Spleen (tissue), 7 donors: Measurements from ENCODE around the gene CD1C.

ENCODE experiments used
- CTCF ChIP-seq, 11 experiments: fragments of 200-600 bp in 7 of 11; fragments of 450-650 bp in 4 of 11; sonication (generic) in 4 of 11; IDR thresholded peaks in 8 of 11; conservative IDR thresholded peaks in 3 of 11; 1 replicate in 7 of 11; 2 replicates in 4 of 11; pipeline versions ENCODE4 v1.4.0 to v1.8.0; 2016 to 2021; ENCODE audit warnings: antibody characterized with exemption in 11 of 11, inconsistent platforms in 4 of 11, mild to moderate bottlenecking in 1 of 11
- POLR2AphosphoS5 ChIP-seq, 3 donors: sonication (generic); formaldehyde crosslinking; IDR thresholded peaks; one replicate each; pipeline ENCODE4 v1.5.1; 2017; ENCODE audit warnings: antibody characterized with exemption in 3 of 3
- donor health status: DM: no; HTN: no; CAD: no; lungs with moderate emphysema.
- donor health status: DM: no; HTN: no; CAD: no.
- donor health status: DM: no; HTN: no; CAD: no.

DNA sequence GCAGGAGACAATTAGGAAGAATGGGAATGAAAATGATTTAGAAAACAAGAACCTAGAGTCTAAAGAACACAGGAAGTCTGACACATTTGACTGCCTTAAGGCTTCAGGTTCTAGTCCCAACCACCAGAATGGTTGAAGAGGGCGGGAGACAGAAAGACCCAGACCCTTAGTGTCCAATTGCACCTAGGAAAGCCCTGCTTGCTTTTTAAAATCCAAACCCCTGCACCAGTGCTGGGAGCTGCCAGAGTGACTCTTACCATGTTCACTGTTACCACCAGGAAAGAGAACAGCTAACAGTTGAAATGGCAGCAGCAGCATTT is 41.3 kb downstream of the CD1C start:
- no peak for TF ChIP-seq POLR2AphosphoS5 (IDR thresholded peaks at IDR 0.05)
- no peak for TF ChIP-seq CTCF (IDR thresholded peaks at IDR 0.05 in 8 of 11, conservative IDR thresholded peaks at IDR 0.05 in 3 of 11)
